Stimulated activated CD8-positive, alpha-beta memory T cell treated with anti-CD3 and anti-CD28 coated beads, Interleukin-2, amount 100 ng/mL, for 48 hours (primary cell): ENCODE measurements around the gene TBC1D4.

Experiments
- DNase-seq, 2 donors: peaks; one replicate each; pipeline ENCODE4 v3.0.0-alpha.2; 2020; ENCODE audit warnings: low read depth in 2 of 2

Gene TBC1D4

GRCh38 chr13:75482070-75482819 lies at the start of gene TBC1D4:
Gene TBC1D4, minus strand, starts transcription at chr13:75482169. Its CDS starts 402 bp downstream, at chr13:75481767.
- peak; percentile 50 to 57 for DNase-seq

GRCh38 chr13:75530549-75530961 lies 48.6 kb upstream of the TBC1D4 start:
- DNase-seq: no peak

- no peak for DNase-seq
These were observed 40.0 kb upstream of the TBC1D4 start for GRCh38 chr13:75521956-75522355.

- no peak for DNase-seq
These were observed 36.6 kb upstream of the TBC1D4 start for GRCh38 chr13:75518439-75519088.

GRCh38 chr13:75514080-75514995 lies 32.4 kb upstream of the TBC1D4 start:
- DNase-seq: no peak

- no peak for DNase-seq
These were observed 31.3 kb upstream of the TBC1D4 start for GRCh38 chr13:75513271-75513670.

GRCh38 chr13:75512253-75512652 lies 30.3 kb upstream of the TBC1D4 start:
- DNase-seq: no peak

- no peak for DNase-seq
These were observed 29.2 kb upstream of the TBC1D4 start for GRCh38 chr13:75511051-75511625.

- DNase-seq: no peak
These were observed 26.1 kb upstream of the TBC1D4 start for GRCh38 chr13:75508002-75508548.

GRCh38 chr13:75507027-75508001 lies 25.3 kb upstream of the TBC1D4 start:
- no peak for DNase-seq

GRCh38 chr13:75506018-75506417 lies 24.0 kb upstream of the TBC1D4 start:
- no peak for DNase-seq

GRCh38 chr13:75505327-75505726 lies 23.4 kb upstream of the TBC1D4 start:
- no peak for DNase-seq

- no peak for DNase-seq
These were observed 14.0 kb upstream of the TBC1D4 start for GRCh38 chr13:75495938-75496337.

GRCh38 chr13:75494491-75494890 lies 12.5 kb upstream of the TBC1D4 start:
- DNase-seq: no peak

- no peak for DNase-seq
These were observed 11.2 kb upstream of the TBC1D4 start for GRCh38 chr13:75493156-75493555.

GRCh38 chr13:75492389-75492788 lies 10.4 kb upstream of the TBC1D4 start:
- no peak for DNase-seq

- DNase-seq: no peak
These were observed 9.4 kb upstream of the TBC1D4 start for GRCh38 chr13:75491376-75491775.

- no peak for DNase-seq
These were observed 7.7 kb upstream of the TBC1D4 start for GRCh38 chr13:75489502-75490263.
